ENCODE data around the gene FLYWCH1.

The FLYWCH1 gene

GRCh38 chr16:2911638-2912329 is at the start of gene FLYWCH1:
Gene FLYWCH1, plus strand, starts transcription at chr16:2911931. Its CDS starts 17,755 bp downstream, at chr16:2929686.
- H4K20me1 ChIP-seq = peaks cover 15% of the 10 kb centered on the region; the same call in 1 of the 2 replicates
- peak within 1 kb of the TSS; percentile 80 for H3K27ac ChIP-seq
- H3K9ac ChIP-seq = peak within 1 kb of the TSS; percentile 79
- TF ChIP-seq Cebpa-rat (IDR thresholded peaks at IDR 0.05) = no peak
- peaks cover 29% of the 10 kb centered on the region for H3K36me3 ChIP-seq
- H3K27me3 ChIP-seq = no peaks in the 10 kb centered on the region
- no peaks in the 10 kb centered on the region for H3K9me3 ChIP-seq
- peaks cover 21% of the 10 kb centered on the region for H3K4me1 ChIP-seq
- peak within 1 kb of the TSS; percentile 78 for H3K4me3 ChIP-seq
- H3K4me2 ChIP-seq = peak within 1 kb of the TSS; percentile 92

- no peak overlapping the region for H3K27ac ChIP-seq
- no peak overlapping the region for H3K4me3 ChIP-seq
These were observed 46.1 kb upstream of the FLYWCH1 start for GRCh38 chr16:2865651-2866050.

GRCh38 chr16:2866431-2866830 is 45.3 kb upstream of the FLYWCH1 start:
- Histone ChIP-seq H3K4me3 (no peak overlapping the region), H3K4me2 (no peak overlapping the region), H3K27me3 (no peaks in the 10 kb centered on the region), H3K9me3 (no peaks in the 10 kb centered on the region), H3K9ac (no peak overlapping the region), H3K27ac (no peak overlapping the region), H3K4me1 (peaks cover 12% of the 10 kb centered on the region), H3K36me3 (no peaks in the 10 kb centered on the region), H4K20me1 (no peaks in the 10 kb centered on the region)
- no peak for TF ChIP-seq Cebpa-rat (IDR thresholded peaks at IDR 0.05)

More at GRCh38 chr16:2865651-2866050, 46.1 kb upstream of the FLYWCH1 start:
- Histone ChIP-seq H3K4me1 (peaks cover 12% of the 10 kb centered on the region), H4K20me1 (no peaks in the 10 kb centered on the region; the same call in 1 of the 2 replicates), H3K27me3 (peaks cover 4% of the 10 kb centered on the region), H3K4me2 (no peak overlapping the region), H3K9ac (no peak overlapping the region), H3K9me3 (peaks cover 6% of the 10 kb centered on the region), H3K36me3 (no peaks in the 10 kb centered on the region)
- no peak for TF ChIP-seq Cebpa-rat (IDR thresholded peaks at IDR 0.05)

GRCh38 chr16:2867661-2867986 is 44.1 kb upstream of the FLYWCH1 start:
- H3K27ac ChIP-seq = peak overlapping the region; percentile 91
- H3K9ac ChIP-seq = peak overlapping the region; percentile 84
- no peaks in the 10 kb centered on the region for H3K9me3 ChIP-seq
- H3K36me3 ChIP-seq = no peaks in the 10 kb centered on the region
- no peaks in the 10 kb centered on the region for H3K27me3 ChIP-seq
- no peak for TF ChIP-seq Cebpa-rat (IDR thresholded peaks at IDR 0.05)
- no peaks in the 10 kb centered on the region for H4K20me1 ChIP-seq
- peaks cover 16% of the 10 kb centered on the region for H3K4me1 ChIP-seq
- peak overlapping the region; percentile 75 for H3K4me3 ChIP-seq
- H3K4me2 ChIP-seq = peak overlapping the region; percentile 96

- H3K9me3 ChIP-seq = no peaks in the 10 kb centered on the region
- peak overlapping the region; percentile 96 for H3K4me2 ChIP-seq
- no peaks in the 10 kb centered on the region for H4K20me1 ChIP-seq
- peak overlapping the region; percentile 84 for H3K9ac ChIP-seq
- no peaks in the 10 kb centered on the region for H3K36me3 ChIP-seq
- H3K27ac ChIP-seq = peak overlapping the region; percentile 91
- H3K27me3 ChIP-seq = no peaks in the 10 kb centered on the region
- TF ChIP-seq Cebpa-rat (IDR thresholded peaks at IDR 0.05) = no peak
- peaks cover 22% of the 10 kb centered on the region for H3K4me1 ChIP-seq
- H3K4me3 ChIP-seq = peak overlapping the region; percentile 75
These were observed 43.5 kb upstream of the FLYWCH1 start for GRCh38 chr16:2867987-2868789.

GRCh38 chr16:2871926-2872325 is 39.8 kb upstream of the FLYWCH1 start:
- H3K4me2 ChIP-seq = no peak overlapping the region
- H3K27me3 ChIP-seq = no peaks in the 10 kb centered on the region
- H3K4me3 ChIP-seq = no peak overlapping the region
- TF ChIP-seq Cebpa-rat (IDR thresholded peaks at IDR 0.05) = no peak
- H3K27ac ChIP-seq = no peak overlapping the region
- no peaks in the 10 kb centered on the region for H4K20me1 ChIP-seq
- H3K36me3 ChIP-seq = no peaks in the 10 kb centered on the region
- H3K9ac ChIP-seq = no peak overlapping the region
- H3K4me1 ChIP-seq = peaks cover 27% of the 10 kb centered on the region
- H3K9me3 ChIP-seq = no peaks in the 10 kb centered on the region

- TF ChIP-seq Cebpa-rat (IDR thresholded peaks at IDR 0.05) = no peak
- no peak overlapping the region for H3K4me2 ChIP-seq
- no peaks in the 10 kb centered on the region for H3K27me3 ChIP-seq
- no peaks in the 10 kb centered on the region for H3K36me3 ChIP-seq
- no peaks in the 10 kb centered on the region for H4K20me1 ChIP-seq
- H3K27ac ChIP-seq = no peak overlapping the region
- no peak overlapping the region for H3K9ac ChIP-seq
- peaks cover 15% of the 10 kb centered on the region for H3K4me1 ChIP-seq
- H3K4me3 ChIP-seq = no peak overlapping the region
- H3K9me3 ChIP-seq = peaks cover 4% of the 10 kb centered on the region
These were observed 37.5 kb upstream of the FLYWCH1 start for GRCh38 chr16:2874032-2874911.

GRCh38 chr16:2874912-2875362 is 36.8 kb upstream of the FLYWCH1 start:
- peaks cover 15% of the 10 kb centered on the region for H3K4me1 ChIP-seq
- H3K36me3 ChIP-seq = no peaks in the 10 kb centered on the region
- peaks cover 10% of the 10 kb centered on the region for H3K9me3 ChIP-seq
- TF ChIP-seq Cebpa-rat (IDR thresholded peaks at IDR 0.05) = no peak
- H3K9ac ChIP-seq = no peak overlapping the region
- no peak overlapping the region for H3K4me2 ChIP-seq
- H4K20me1 ChIP-seq = no peaks in the 10 kb centered on the region
- no peak overlapping the region for H3K4me3 ChIP-seq
- no peaks in the 10 kb centered on the region for H3K27me3 ChIP-seq
- no peak overlapping the region for H3K27ac ChIP-seq

- no peak overlapping the region for H3K9ac ChIP-seq
- H3K9me3 ChIP-seq = peaks cover 20% of the 10 kb centered on the region
- no peak overlapping the region for H3K27ac ChIP-seq
- no peaks in the 10 kb centered on the region for H4K20me1 ChIP-seq
- H3K4me2 ChIP-seq = no peak overlapping the region
- H3K4me1 ChIP-seq = peaks cover 20% of the 10 kb centered on the region
- no peak for TF ChIP-seq Cebpa-rat (IDR thresholded peaks at IDR 0.05)
- H3K36me3 ChIP-seq = no peaks in the 10 kb centered on the region
- no peak overlapping the region for H3K4me3 ChIP-seq
- H3K27me3 ChIP-seq = no peaks in the 10 kb centered on the region
These were observed 31.8 kb upstream of the FLYWCH1 start for GRCh38 chr16:2879854-2880508.

All from BLaER1 (cell line).